GM19468 (cell line): Measurements from ENCODE around the gene OR11L1.

Experiments
- ATAC-seq: cut with Tn5 transposase; IDR thresholded peaks from one replicate; pipeline ENCODE4 v1.9.1; 2021; ENCODE audit warnings: mild to moderate bottlenecking, moderate library complexity, moderate number of reproducible peaks; ENCODE audit not compliant: unreplicated experiment; ENCODE audit errors: extremely low read depth

Gene OR11L1

DNA sequence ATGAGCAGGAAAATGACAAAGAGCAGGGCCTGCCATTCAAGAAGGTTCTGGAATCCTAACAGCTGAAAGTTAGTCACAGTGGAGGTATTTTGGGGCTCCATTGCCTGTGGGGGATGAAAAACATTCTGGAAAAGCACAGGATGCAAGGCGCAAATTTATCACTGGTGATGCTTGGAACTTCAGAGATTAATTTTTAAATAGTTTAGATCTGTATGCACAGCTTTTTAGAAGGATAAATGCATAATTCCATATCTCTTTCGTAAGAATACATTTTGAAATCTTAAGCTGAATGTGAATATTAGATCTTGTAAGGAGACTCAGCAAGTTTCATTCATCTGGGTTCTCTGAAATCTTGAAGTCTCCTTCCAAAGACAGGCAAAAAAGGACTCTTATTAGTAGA, at the start of gene OR11L1:
OR11L1 (minus strand) TSS at position 101 of the 400 bp plus-strand sequence; CDS start at position 101, 0 bp downstream.
- no peak for ATAC-seq

- ATAC-seq: no peak
These were observed 43.2 kb upstream of the OR11L1 start for GRCh38 chr1:247884797-247885413.

- no peak for ATAC-seq
These were observed 41.6 kb upstream of the OR11L1 start for GRCh38 chr1:247883346-247883745.

- ATAC-seq: no peak
These were observed 23.7 kb upstream of the OR11L1 start for GRCh38 chr1:247865416-247865815.

DNA sequence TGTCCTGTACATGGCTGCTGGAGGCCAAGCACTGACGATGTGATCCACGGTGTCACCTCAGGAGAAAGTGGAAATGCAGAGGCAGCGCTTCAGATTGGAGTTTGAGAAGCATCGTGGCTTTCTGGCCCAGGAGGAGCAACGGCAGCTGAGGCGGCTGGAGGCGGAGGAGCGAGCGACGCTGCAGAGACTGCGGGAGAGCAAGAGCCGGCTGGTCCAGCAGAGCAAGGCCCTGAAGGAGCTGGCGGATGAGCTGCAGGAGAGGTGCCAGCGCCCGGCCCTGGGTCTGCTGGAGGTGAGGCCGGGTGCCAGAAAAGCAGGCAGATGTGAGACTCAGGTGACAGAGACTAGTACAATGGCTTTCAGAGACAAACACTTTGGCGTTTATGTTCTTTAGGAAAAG, 22.9 kb upstream of the OR11L1 start:
- no peak for ATAC-seq

- ATAC-seq: no peak
These were observed 21.1 kb upstream of the OR11L1 start for GRCh38 chr1:247862756-247863155.

- ATAC-seq: no peak
These were observed 16.4 kb upstream of the OR11L1 start for GRCh38 chr1:247857985-247858619.

DNA sequence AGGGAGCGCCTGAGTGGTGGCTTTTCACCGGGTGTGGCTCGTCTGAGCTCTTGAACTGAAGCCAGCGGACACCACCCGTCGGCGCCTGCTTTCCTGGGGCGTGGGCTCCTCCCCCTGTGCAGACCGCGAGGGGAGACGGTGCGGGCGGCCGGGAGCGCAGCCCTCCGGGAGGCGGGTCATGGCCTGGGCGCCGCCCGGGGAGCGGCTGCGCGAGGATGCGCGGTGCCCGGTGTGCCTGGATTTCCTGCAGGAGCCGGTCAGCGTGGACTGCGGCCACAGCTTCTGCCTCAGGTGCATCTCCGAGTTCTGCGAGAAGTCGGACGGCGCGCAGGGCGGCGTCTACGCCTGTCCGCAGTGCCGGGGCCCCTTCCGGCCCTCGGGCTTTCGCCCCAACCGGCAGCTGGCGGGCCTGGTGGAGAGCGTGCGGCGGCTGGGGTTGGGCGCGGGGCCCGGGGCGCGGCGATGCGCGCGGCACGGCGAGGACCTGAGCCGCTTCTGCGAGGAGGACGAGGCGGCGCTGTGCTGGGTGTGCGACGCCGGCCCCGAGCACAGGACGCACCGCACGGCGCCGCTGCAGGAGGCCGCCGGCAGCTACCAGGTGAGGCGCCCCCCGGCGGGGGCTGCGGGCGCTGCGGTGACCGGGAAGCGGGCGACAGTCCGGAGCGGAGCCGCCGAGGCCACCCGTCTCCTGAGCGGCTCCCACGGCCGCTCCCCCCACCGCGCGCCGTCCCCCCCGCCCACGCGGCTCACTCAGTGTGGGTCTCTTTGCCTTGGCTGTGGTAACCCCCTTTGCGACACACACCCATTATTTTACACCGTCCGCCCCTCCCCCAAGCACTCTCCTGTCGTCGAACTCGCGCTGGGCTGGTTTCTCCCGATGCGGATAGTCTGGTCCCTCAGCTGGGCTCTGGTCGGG, 15.6 kb upstream of the OR11L1 start, which contains the start of gene TRIM58:
TRIM58 (plus strand) TSS at position 119 of the 916 bp plus-strand sequence; CDS start at position 179, 60 bp downstream.
- ATAC-seq: no peak

DNA sequence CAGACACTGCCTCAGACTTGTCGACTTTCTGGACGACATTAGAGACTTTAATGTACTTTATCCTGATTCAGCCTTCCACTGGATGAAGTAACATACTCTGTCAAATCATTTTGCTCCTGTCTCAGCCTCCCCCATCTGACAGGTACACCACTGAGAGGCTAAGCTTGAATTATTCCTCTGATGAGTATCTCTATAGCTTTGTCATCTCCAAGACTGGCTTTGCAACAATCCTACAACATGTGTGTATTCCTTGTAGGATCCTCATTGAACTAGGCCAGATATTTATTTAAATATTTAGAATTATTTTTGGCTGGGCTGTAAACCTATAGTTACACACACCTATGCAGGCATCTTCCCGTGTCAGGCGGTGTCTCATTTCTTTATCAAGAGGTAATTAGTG, 14.2 kb upstream of the OR11L1 start:
- no peak for ATAC-seq

DNA sequence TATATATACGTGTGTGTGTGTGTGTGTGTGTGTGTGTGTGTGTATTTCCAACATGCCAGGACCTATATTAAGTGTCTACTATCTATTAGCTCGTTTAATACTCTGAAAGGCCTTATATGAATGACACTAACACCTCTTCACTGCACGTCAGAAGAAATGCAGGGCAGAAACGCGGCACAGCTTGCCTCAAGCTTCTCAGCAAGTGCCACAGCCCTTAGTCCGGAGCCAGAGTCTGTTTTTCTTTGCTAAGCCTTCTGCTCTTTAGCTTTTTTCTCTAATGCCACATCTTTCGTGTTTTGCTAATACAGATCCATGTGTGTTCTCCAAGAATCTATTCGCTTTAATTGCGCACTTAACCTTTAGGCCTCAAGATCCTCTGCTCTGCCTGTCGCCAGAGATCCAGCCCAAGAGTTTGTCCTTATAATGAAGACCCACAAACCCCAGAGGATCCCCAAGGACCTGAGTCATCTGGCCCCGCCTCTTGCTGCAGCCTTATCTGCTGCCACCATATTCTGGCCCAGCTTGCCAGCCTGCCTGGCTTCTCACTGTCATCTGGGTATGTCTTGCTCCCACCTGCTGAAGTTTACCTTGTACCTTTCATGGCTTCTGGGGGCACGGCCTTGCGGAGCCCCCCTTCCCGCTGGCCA, 13.3 kb upstream of the OR11L1 start:
- no peak for ATAC-seq

DNA sequence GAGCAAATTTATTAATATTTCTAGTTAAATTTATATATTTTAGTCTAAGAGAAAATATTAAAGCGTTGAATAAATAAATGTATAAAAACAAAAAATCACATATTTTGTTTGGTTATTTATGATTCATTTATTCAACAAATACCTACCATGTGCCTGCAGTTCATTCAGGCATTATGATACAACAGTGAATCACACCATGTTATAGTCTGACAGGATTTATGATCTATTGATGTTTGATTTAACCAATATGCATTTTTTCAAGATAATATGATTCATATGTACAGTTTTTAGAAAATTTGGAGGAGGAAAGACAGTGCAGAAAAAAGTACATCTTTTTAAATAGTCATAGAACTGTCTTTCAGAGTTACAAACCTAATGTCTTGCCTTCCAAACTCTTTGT, 7.9 kb upstream of the OR11L1 start:
- ATAC-seq: no peak

GRCh38 chr1:247848346-247848745, 6.7 kb upstream of the OR11L1 start:
- ATAC-seq: no peak

DNA sequence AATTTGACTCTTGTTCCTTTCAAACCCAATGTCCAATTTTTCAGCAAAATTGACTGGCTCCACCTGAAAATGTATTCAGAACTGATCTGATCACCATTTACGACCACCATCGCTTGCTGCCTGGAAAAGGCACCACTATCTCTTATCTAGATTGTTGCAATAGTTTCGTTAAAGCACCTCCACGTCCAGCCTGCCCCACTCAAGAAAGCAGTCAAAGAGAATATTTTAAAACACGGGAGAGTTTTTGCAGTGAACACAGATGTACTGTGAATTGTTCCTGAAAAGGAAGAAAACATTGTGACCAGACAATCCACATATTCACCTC, 4.0 kb upstream of the OR11L1 start:
- ATAC-seq: no peak

DNA sequence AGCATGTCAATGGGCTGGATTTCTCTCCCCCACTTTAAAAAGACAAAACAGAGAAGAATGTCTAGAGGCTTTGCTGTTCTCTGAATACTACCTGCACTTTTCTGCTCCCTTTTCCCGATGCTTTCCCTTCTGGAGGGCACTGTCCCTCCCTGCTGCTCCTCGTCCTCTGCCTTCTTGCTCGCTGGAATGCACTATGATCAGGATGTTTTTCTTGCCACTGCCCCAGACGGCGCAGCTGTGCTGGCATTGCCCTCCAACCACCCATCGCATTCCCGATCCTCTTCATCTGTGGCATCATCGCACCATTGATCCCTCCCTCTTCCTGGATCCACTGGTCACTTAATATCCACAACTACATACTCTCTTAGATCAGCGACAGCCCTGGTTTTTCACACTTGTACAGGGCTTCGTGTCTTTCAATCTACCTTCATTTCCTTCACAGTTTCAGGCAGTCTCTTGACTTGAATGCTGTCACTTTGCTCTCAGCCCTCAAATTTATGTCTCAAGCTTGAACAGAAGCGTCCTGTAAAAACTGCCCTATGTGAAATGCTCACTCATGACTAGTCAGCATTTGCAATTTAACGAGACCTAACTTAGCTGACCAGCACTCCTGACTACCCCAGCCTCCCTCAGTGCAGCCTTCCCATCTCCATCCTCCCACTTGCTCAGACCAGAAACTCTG, 3.5 kb upstream of the OR11L1 start:
- ATAC-seq: no peak

DNA sequence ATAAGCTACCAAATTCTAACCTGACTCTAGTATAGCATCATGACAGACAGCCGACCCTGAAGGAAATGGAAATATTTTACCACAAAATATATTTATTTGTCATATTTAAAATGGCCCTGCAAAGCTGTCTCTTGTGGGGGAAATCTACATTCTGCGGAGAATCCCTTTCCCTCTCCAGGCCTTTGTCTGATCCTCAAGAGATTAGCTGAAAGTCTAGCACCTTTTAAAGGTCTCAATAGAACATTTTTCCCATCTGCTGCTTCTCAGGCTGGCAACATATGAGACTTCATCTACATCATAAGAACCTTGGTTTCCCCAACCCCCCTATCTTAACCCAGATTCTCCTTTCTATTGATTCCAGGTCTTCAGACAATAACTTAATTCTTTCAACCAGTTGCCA, 1.7 kb upstream of the OR11L1 start:
- ATAC-seq: no peak

DNA sequence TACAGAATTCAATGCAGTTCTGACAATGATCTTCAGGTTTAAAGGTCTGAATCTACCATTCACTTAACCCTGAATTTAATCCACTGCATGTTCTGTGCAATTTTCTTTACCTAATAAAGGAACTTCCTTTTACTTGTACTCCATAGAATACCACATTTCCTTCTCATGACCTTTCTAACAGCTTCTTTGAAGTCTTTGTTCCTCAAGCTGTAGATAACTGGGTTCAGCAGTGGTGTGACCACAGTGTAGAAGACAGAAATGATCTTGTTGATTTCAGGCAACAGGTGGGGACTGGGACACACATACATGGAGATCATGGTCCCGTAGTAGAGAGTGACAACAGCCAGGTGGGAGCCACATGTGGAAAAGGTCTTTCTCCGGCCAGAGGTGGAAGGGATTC, 878 bp downstream of the OR11L1 start:
- no peak for ATAC-seq

- ATAC-seq: no peak
These were observed 8.1 kb downstream of the OR11L1 start for GRCh38 chr1:247833601-247834000.

GRCh38 chr1:247829656-247830055, 12.0 kb downstream of the OR11L1 start:
- ATAC-seq: no peak

- no peak for ATAC-seq
These were observed 16.3 kb downstream of the OR11L1 start for GRCh38 chr1:247825362-247825761.

DNA sequence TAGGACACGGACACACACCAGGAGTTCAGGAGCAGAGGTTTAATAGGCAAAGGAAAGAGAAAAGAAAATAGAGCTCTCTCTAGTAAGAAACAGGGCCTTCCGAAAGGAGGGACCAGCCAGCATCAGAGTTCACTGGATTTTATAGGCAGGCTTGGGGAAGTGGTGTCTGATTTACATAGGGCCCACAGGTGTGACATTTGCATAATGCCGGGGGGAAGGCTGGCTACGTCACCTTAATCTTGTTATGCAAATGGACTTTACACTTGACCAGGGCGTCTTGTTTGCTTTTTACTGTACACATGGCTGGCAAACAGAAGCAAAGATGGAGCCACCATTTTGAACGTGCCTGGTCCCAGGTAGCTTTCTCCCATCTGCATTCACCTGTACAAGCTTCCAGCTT, 17.7 kb downstream of the OR11L1 start, which contains the start of gene OR14A16:
OR14A16 (minus strand) TSS at position 97 of the 400 bp plus-strand sequence. CDS start 8,390 bp downstream, outside the sequence.
- ATAC-seq: no peak
